GM19351 (cell line): ENCODE measurements around the gene CNTN6.
"Not testable (repeated sequence)": the region's sequence is repeated elsewhere in the genome, so short reads cannot be mapped to it uniquely, and the experiment has no call there.

Experiments used
- ATAC-seq: cut with Tn5 transposase; IDR thresholded peaks from one replicate; pipeline ENCODE4 v1.9.1; 2021; ENCODE audit warnings: mild to moderate bottlenecking, moderate library complexity; ENCODE audit not compliant: unreplicated experiment

Gene CNTN6

GRCh38 chr3:1272546-1273265, 179.9 kb downstream of the CNTN6 start:
- ATAC-seq: no peak

- no peak for ATAC-seq
Observed at GRCh38 chr3:1275495-1275894, 182.7 kb downstream of the CNTN6 start.

- ATAC-seq: no peak
Observed at GRCh38 chr3:1287815-1288214, 195.0 kb downstream of the CNTN6 start.

GRCh38 chr3:1288805-1289494, 196.1 kb downstream of the CNTN6 start:
- no peak for ATAC-seq

GRCh38 chr3:1292571-1293071, 199.8 kb downstream of the CNTN6 start:
- ATAC-seq: no peak

- no peak for ATAC-seq
Observed at GRCh38 chr3:1294586-1294985, 201.8 kb downstream of the CNTN6 start.

GRCh38 chr3:1318296-1319005, 225.6 kb downstream of the CNTN6 start:
- ATAC-seq: no peak

- no peak for ATAC-seq
Observed at GRCh38 chr3:1326546-1326945, 233.7 kb downstream of the CNTN6 start.

GRCh38 chr3:1330107-1330506, 237.3 kb downstream of the CNTN6 start:
- no peak for ATAC-seq

- no peak for ATAC-seq
Observed at GRCh38 chr3:1346386-1346785, 253.6 kb downstream of the CNTN6 start.

GRCh38 chr3:1348547-1348946, 255.7 kb downstream of the CNTN6 start:
- no peak for ATAC-seq

GRCh38 chr3:1350885-1351284, 258.1 kb downstream of the CNTN6 start:
- ATAC-seq: no peak

GRCh38 chr3:1355691-1356090, 262.9 kb downstream of the CNTN6 start:
- ATAC-seq: no peak

- ATAC-seq: no peak
Observed at GRCh38 chr3:1356101-1356500, 263.3 kb downstream of the CNTN6 start.

- no peak for ATAC-seq
Observed at GRCh38 chr3:1365528-1365927, 272.7 kb downstream of the CNTN6 start.

GRCh38 chr3:1374471-1374870, 281.6 kb downstream of the CNTN6 start:
- ATAC-seq: no peak

- ATAC-seq: no peak
Observed at GRCh38 chr3:1375145-1375544, 282.3 kb downstream of the CNTN6 start.

GRCh38 chr3:1380926-1381646, 288.3 kb downstream of the CNTN6 start:
- peak; percentile 68 for ATAC-seq

- peak; percentile 56 for ATAC-seq
Observed at GRCh38 chr3:1381647-1382036, 288.8 kb downstream of the CNTN6 start.

GRCh38 chr3:1387396-1387905, 294.6 kb downstream of the CNTN6 start:
- ATAC-seq: not testable (repeated sequence)

- no peak for ATAC-seq
Observed at GRCh38 chr3:1394188-1394587, 301.4 kb downstream of the CNTN6 start.
